SU-DHL-6 (cell line): ENCODE data around the gene HSPA9.

Source experiments
- EZH2phosphoT487 ChIP-seq: fragments of 200-600 bp; sonication (generic), shearing (Covaris generic); conservative IDR thresholded peaks from 2 replicates; pipeline ENCODE4 v1.6.1; 2018; ENCODE audit warnings: mild to moderate bottlenecking, antibody characterized with exemption, low read length, moderate library complexity, mixed read lengths
- TF ChIP-seq, protein P1 (sequence below): fragments of 200-600 bp; sonication (generic); IDR thresholded peaks from one replicate; pipeline ENCODE4 v1.5.1; 2017; ENCODE audit warnings: antibody characterized with exemption, mild to moderate bottlenecking, low read length, moderate library complexity; ENCODE audit not compliant: insufficient read depth, poor library complexity, severe bottlenecking

DNA sequence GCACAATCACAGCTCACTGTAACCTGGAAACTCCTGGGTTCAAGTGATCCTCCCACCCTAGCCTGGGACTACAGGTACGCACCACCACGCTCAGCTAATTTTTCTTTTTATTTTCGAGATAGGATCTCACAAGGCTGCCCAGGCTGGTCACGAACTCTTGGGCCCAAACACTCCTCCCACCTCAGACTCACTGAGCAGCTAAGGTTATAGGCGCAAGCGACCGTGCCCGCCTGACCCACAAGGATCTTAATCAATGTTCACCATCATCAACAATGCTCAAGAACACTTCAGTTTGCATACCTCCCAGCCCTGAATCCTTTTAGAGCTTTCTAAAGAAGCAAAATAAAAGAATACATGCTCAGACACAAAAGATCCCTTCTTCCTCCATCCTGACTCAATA is 45.4 kb downstream of the HSPA9 start:
- no peak for TF ChIP-seq EZH2phosphoT487
- TF ChIP-seq, protein P1, sequence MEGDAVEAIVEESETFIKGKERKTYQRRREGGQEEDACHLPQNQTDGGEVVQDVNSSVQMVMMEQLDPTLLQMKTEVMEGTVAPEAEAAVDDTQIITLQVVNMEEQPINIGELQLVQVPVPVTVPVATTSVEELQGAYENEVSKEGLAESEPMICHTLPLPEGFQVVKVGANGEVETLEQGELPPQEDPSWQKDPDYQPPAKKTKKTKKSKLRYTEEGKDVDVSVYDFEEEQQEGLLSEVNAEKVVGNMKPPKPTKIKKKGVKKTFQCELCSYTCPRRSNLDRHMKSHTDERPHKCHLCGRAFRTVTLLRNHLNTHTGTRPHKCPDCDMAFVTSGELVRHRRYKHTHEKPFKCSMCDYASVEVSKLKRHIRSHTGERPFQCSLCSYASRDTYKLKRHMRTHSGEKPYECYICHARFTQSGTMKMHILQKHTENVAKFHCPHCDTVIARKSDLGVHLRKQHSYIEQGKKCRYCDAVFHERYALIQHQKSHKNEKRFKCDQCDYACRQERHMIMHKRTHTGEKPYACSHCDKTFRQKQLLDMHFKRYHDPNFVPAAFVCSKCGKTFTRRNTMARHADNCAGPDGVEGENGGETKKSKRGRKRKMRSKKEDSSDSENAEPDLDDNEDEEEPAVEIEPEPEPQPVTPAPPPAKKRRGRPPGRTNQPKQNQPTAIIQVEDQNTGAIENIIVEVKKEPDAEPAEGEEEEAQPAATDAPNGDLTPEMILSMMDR, result no peak
